IMR-90 (cell line): ENCODE measurements around the gene MYCT1. TPM values are rescaled to one million over a fixed set of nuclear protein-coding genes. Genes with fewer than 3 reads are reported as not detected.

Experiments used
- ATAC-seq: fragments of 200-7000 bp; cut with Tn5 transposase; 2 replicates; pipeline ENCODE4 v1.9.1; 2020; ENCODE audit warnings: low read depth, mild to moderate bottlenecking, moderate library complexity
- Bru-seq: library from RNA; stranded (reverse); fragments of 400-500 nt; gene quantifications from one replicate; lab custom pipeline; 2021; lab: Mats Ljungman, UMichigan
- BruChase-seq, 2 experiments: library from RNA; stranded (reverse); fragments of 400-500 nt; gene quantifications; one replicate each; lab custom pipeline; 2021; lab: Mats Ljungman, UMichigan
- BruUV-seq: library from RNA; stranded (reverse); fragments of 400-500 nt; replicated peaks from 2 replicates; lab custom pipeline; 2021; lab: Mats Ljungman, UMichigan
- CTCF ChIA-PET: fragments of 300-600 bp; formaldehyde crosslinking; extraction: SDS; loops from one replicate; lab custom pipeline; 2021; ENCODE audit warnings: antibody characterized with exemption; lab: Yijun Ruan, JAX
- POLR2A ChIA-PET: fragments of 300-600 bp; sonication (Branson Sonifier 250); formaldehyde crosslinking; loops from one replicate; lab custom pipeline; 2022; ENCODE audit warnings: antibody characterized with exemption; ENCODE audit not compliant: unreplicated experiment; lab: Charles Lee
- DNase-seq: peaks from one replicate; pipeline ENCODE4 v3.0.0; 2013
- H2AFZ ChIP-seq: replicated peaks from 2 replicates; pipeline ENCODE3; 2013; ENCODE audit warnings: low read length, mild to moderate bottlenecking; ENCODE audit not compliant: poor library complexity
- H2AK5ac ChIP-seq: 2 replicates; pipeline ENCODE4 v1.6.1; 2013; ENCODE audit warnings: low read depth, low read length, inconsistent platforms
- H2AK9ac ChIP-seq: replicated peaks from 2 replicates; pipeline ENCODE3; 2013; ENCODE audit warnings: mild to moderate bottlenecking, low read depth, low read length, moderate library complexity; ENCODE audit not compliant: poor library complexity
- H2BK120ac ChIP-seq: 2 replicates; pipeline ENCODE4 v1.6.1; 2013; ENCODE audit warnings: low read depth, low read length, inconsistent platforms
- H2BK15ac ChIP-seq: 3 replicates; pipeline ENCODE4 v1.6.1; 2013; ENCODE audit warnings: low read depth, low read length, inconsistent platforms
- H2BK20ac ChIP-seq: 2 replicates; pipeline ENCODE4 v1.6.1; 2013; ENCODE audit warnings: low read depth, mild to moderate bottlenecking, inconsistent platforms, low read length, moderate library complexity
- H2BK5ac ChIP-seq: 2 replicates; pipeline ENCODE4 v1.6.1; 2013; ENCODE audit warnings: mild to moderate bottlenecking, low read depth, low read length, inconsistent platforms; ENCODE audit not compliant: poor library complexity, severe bottlenecking
- H3K14ac ChIP-seq: replicated peaks from 2 replicates; pipeline ENCODE4 v1.6.1; 2013; ENCODE audit warnings: low read depth, low read length, inconsistent platforms
- H3K18ac ChIP-seq: 2 replicates; pipeline ENCODE4 v1.6.1; 2013; ENCODE audit warnings: low read depth, low read length, control low read depth
- H3K23ac ChIP-seq: 2 replicates; pipeline ENCODE4 v1.6.1; 2013; ENCODE audit warnings: low read depth, low read length, inconsistent platforms
- H3K27ac ChIP-seq: 2 replicates; pipeline ENCODE4 v1.5.1; 2013; ENCODE audit warnings: mild to moderate bottlenecking, control low read depth, low read length; ENCODE audit not compliant: insufficient read depth
- H3K27me3 ChIP-seq: 2 replicates; pipeline ENCODE4 v1.6.1; 2013; ENCODE audit warnings: low read length; ENCODE audit not compliant: control insufficient read depth, insufficient read depth
- H3K36me3 ChIP-seq: 2 replicates; pipeline ENCODE4 v1.6.1; 2013; ENCODE audit warnings: low read length, mixed read lengths; ENCODE audit not compliant: control insufficient read depth, insufficient read depth
- H3K4ac ChIP-seq: 2 replicates; pipeline ENCODE4 v1.6.1; 2013; ENCODE audit warnings: low read depth, low read length, inconsistent platforms
- H3K4me1 ChIP-seq: 2 replicates; pipeline ENCODE4 v1.6.1; 2013; ENCODE audit warnings: low read length, mixed read lengths; ENCODE audit not compliant: control insufficient read depth, insufficient read depth
- H3K4me2 ChIP-seq: 2 replicates; pipeline ENCODE4 v1.6.1; 2013; ENCODE audit warnings: low read depth, mild to moderate bottlenecking, control low read depth, low read length, moderate library complexity
- H3K4me3 ChIP-seq: 2 replicates; pipeline ENCODE4 v1.5.1; 2013; ENCODE audit warnings: low read depth, mild to moderate bottlenecking, control low read depth, low read length, moderate library complexity; ENCODE audit not compliant: insufficient read depth
- H3K56ac ChIP-seq: 2 replicates; pipeline ENCODE4 v1.6.1; 2013; ENCODE audit warnings: low read length, inconsistent platforms; ENCODE audit not compliant: insufficient read depth; ENCODE audit errors: extremely low read depth
- H3K79me1 ChIP-seq, 2 experiments: 2 replicates each; pipeline ENCODE4 v1.6.1; 2013; ENCODE audit warnings: low read length in 2 of 2, inconsistent platforms in 1 of 2, low read depth in 1 of 2
- H3K9ac ChIP-seq: 2 replicates; pipeline ENCODE4 v1.6.1; 2013; ENCODE audit warnings: low read depth, low read length, control low read depth
- H3K9me1 ChIP-seq: 2 replicates; pipeline ENCODE4 v1.6.1; 2013; ENCODE audit warnings: low read length, inconsistent platforms; ENCODE audit not compliant: insufficient read depth
- H3K9me3 ChIP-seq: 2 replicates; pipeline ENCODE4 v1.6.1; 2013; ENCODE audit warnings: low read length; ENCODE audit not compliant: control insufficient read depth, insufficient read depth
- H4K20me1 ChIP-seq: 2 replicates; pipeline ENCODE4 v1.6.1; 2013; ENCODE audit warnings: low read length, inconsistent platforms; ENCODE audit not compliant: insufficient read depth
- H4K5ac ChIP-seq: 2 replicates; pipeline ENCODE4 v1.6.1; 2013; ENCODE audit warnings: mild to moderate bottlenecking, low read depth, low read length, control low read depth
- H4K8ac ChIP-seq, 2 experiments: 2 replicates each; pipeline ENCODE4 v1.6.1; 2013; ENCODE audit warnings: low read depth in 2 of 2, low read length in 2 of 2, control low read depth in 1 of 2, inconsistent platforms in 1 of 2
- H4K91ac ChIP-seq: 2 replicates; pipeline ENCODE4 v1.6.1; 2013; ENCODE audit warnings: low read depth, low read length, inconsistent platforms; ENCODE audit not compliant: insufficient read depth
- MXI1 ChIP-seq: IDR thresholded peaks from 2 replicates; pipeline ENCODE4 v1.6.1; 2012; ENCODE audit warnings: low read depth, mild to moderate bottlenecking, low read length, moderate library complexity, borderline replicate concordance
- WGBS, 2 experiments: methylation state at CpG; one replicate each; pipeline versions ENCODE4 v1.1.5 to v1.1.7; 2013; ENCODE audit warnings: missing lambda C conversion rate in 2 of 2; ENCODE audit not compliant: insufficient read length in 1 of 2; ENCODE audit errors: extremely low coverage in 2 of 2; 5-methylcytosine and 5-hydroxymethylcytosine counted together
- dilution Hi-C: fragments of 300-500 bp; cut with HindIII; formaldehyde crosslinking; loops from one replicate; pipeline ENCODE4 v1.14.3; 2018; ENCODE audit warnings: low sequenced_read_pairs; ENCODE audit not compliant: unreplicated experiment
- in situ Hi-C: fragments of 300-500 bp; cut with MboI; formaldehyde crosslinking; loops from 3 replicates; pipeline ENCODE4 v1.14.3; 2019; ENCODE audit warnings: low sequenced_read_pairs, inconsistent platforms, mixed read lengths
- intact Hi-C: fragments of 100-400 bp; cut with micrococcal nuclease; formaldehyde crosslinking; loops from 2 replicates; pipeline ENCODE4 v1.10.0; 2022
- long read RNA-seq: library from polyadenylated mRNA; unstranded; transcript quantifications from one replicate; pipeline ENCODE4 v2.0.0, GENCODE V29; 2021; ENCODE audit not compliant: unreplicated experiment
- polyA plus RNA-seq, 3 experiments: library from polyadenylated mRNA; depleted of rRNA; stranded (reverse); fragments of >200 nt; gene quantifications; 2 replicates each; pipeline ENCODE4 v1.2.3, GENCODE V29; 2012; ENCODE audit warnings: low replicate concordance in 1 of 3
- total RNA-seq: library from RNA; depleted of rRNA; stranded (reverse); fragments of >200 nt; gene quantifications from 2 replicates; pipeline ENCODE4 v1.2.3, GENCODE V29; 2012; rRNA removed

The MYCT1 gene, protein sequence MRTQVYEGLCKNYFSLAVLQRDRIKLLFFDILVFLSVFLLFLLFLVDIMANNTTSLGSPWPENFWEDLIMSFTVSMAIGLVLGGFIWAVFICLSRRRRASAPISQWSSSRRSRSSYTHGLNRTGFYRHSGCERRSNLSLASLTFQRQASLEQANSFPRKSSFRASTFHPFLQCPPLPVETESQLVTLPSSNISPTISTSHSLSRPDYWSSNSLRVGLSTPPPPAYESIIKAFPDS
- total RNA-seq (0.90 and 1.1 TPM in 2 replicates), polyA plus RNA-seq (2012; rRNA removed) (0.79 and 0.89 TPM in 2 replicates), Bru-seq, nascent RNA (percentile 34 among the genes with signal in this experiment), BruChase-seq, experiment 1, labeled RNA remaining after a 6-hour chase (percentile 25 among the genes with signal in this experiment), BruChase-seq, experiment 2, labeled RNA remaining after a 2-hour chase (percentile 28 among the genes with signal in this experiment)
- polyA plus RNA-seq (2012; cell fraction: cytosol; rRNA removed), result 0.27 and 0.41 TPM in 2 replicates
- polyA plus RNA-seq (2012; cell fraction: nucleus; rRNA removed; ENCODE audit: low replicate concordance), result 0.23 and 1.1 TPM in 2 replicates
- long read RNA-seq, result 0 reads

GRCh38 chr6:152697634-152698033 is at the start of gene MYCT1:
Gene MYCT1, plus strand, starts transcription at chr6:152697897. Its CDS starts 6 bp downstream, at chr6:152697903.
- Histone ChIP-seq H3K14ac (peak within 1 kb of the TSS; percentile 95), H2BK120ac (peak within 1 kb of the TSS; percentile 97), H2BK20ac (peak within 1 kb of the TSS; percentile 97), H3K9me3 (no peaks in the 10 kb centered on the region), H2AK9ac (peak within 1 kb of the TSS; percentile 85), H4K5ac (peak within 1 kb of the TSS; percentile 77; the same call in 1 of the 2 replicates), H4K8ac (peak within 1 kb of the TSS; percentile 68 to 98), H3K79me1 (no peaks in the 10 kb centered on the region; a peak in 1 of 4 replicates), H3K4me1 (peaks cover 15% of the 10 kb centered on the region), H3K4me3 (no peak within 1 kb of the TSS), H2BK15ac (peak within 1 kb of the TSS; percentile 93), H2AFZ (peak within 1 kb of the TSS; percentile 79), H3K18ac (peak within 1 kb of the TSS; percentile 96), H4K91ac (peak within 1 kb of the TSS; percentile 86), H2BK5ac (peak within 1 kb of the TSS; percentile 99), H3K56ac (peak within 1 kb of the TSS; percentile 68; the same call in 1 of the 2 replicates), H3K36me3 (no peaks in the 10 kb centered on the region), H2AK5ac (peak within 1 kb of the TSS; percentile 94), H3K27ac (peak within 1 kb of the TSS; percentile 59; the same call in 1 of the 2 replicates), H3K4me2 (peak within 1 kb of the TSS; percentile 62; the same call in 1 of the 2 replicates), H3K9ac (peak within 1 kb of the TSS; percentile 54; the same call in 1 of the 2 replicates), H4K20me1 (no peaks in the 10 kb centered on the region), H3K9me1 (no peaks in the 10 kb centered on the region; the same call in 1 of the 2 replicates), H3K23ac (peak within 1 kb of the TSS; percentile 93), H3K27me3 (no peaks in the 10 kb centered on the region), H3K4ac (peak within 1 kb of the TSS; percentile 94)
- no peak for TF ChIP-seq MXI1
- peak; percentile 18 for DNase-seq
- intact Hi-C loops, result no loop called here
- BruUV-seq, result no TSS peak
- CTCF ChIA-PET, result interaction anchor here (0.6 kb wide), 2 partner anchors 28 to 247 kb away, joined by 3 read pairs; no protein-coding TSS in a partner anchor
- no CpG with 5 or more reads among the region's 2 CpGs for WGBS, 2 experiments
- POLR2A ChIA-PET, result no interaction called here
- in situ Hi-C loops, result no loop called here
- dilution Hi-C loops, result no loop called here
- no peak for ATAC-seq
